ENCODE measurements around the gene RFTN2. TPM values are rescaled to one million over a fixed set of nuclear protein-coding genes. Genes with fewer than 3 reads are reported as not detected.

Gene RFTN2
- total and polyA plus RNA-seq, 2 donors (not counting 3 experiments of a cell fraction or from before 2014, with no cell fraction given), result 5.0 to 8.0 TPM

GRCh38 chr2:197571627-197572271 is 103.6 kb downstream of the RFTN2 start:
- Histone ChIP-seq H3K36me3 (ENCODE audit: control insufficient read depth in 2 of 2, extremely low read depth in 1 of 2, insufficient read depth in 2 of 2, low read length in 2 of 2) (peaks cover 0 to 3% of the 10 kb centered on the region in 2 experiments), H3K9me3 (replicated peaks; ENCODE audit: control insufficient read depth, insufficient read depth, low read length) (no peaks in the 10 kb centered on the region), H3K9me1 (replicated peaks; ENCODE audit: control insufficient read depth, extremely low read depth, insufficient read depth, low read length) (no peaks in the 10 kb centered on the region), H3K9ac (replicated peaks; ENCODE audit: extremely low read depth, insufficient read depth, low read length) (no peak overlapping the region), H3K27ac (ENCODE audit: insufficient read depth, low read depth, low read length) (no peak overlapping the region), H3K4me2 (ENCODE audit: insufficient read depth, low read length) (no peak overlapping the region), H2AFZ (ENCODE audit: low read depth, low read length) (no peak overlapping the region), H3K79me2 (ENCODE audit: control insufficient read depth, insufficient read depth, low read length) (no peaks in the 10 kb centered on the region), H3K27me3 (ENCODE audit: control insufficient read depth in 2 of 2, insufficient read depth in 2 of 2, low read length in 2 of 2) (no peaks in the 10 kb centered on the region), H3K4me1 (ENCODE audit: control insufficient read depth, extremely low read depth, insufficient read depth, low read length) (no peaks in the 10 kb centered on the region), H3K4me3 (replicated peaks in 1 of 3; ENCODE audit: insufficient read depth in 1 of 3, low read depth in 1 of 3, low read length in 3 of 3) (no peak overlapping the region), H4K20me1 (replicated peaks; ENCODE audit: control insufficient read depth, extremely low read depth, insufficient read depth, low read length) (no peaks in the 10 kb centered on the region)
- ChIA-PET CTCF (no interaction called here), POLR2A (no interaction called here)
- BruUV-seq (replicated peaks), result no TSS peak
- DNase-seq (ENCODE audit: low read depth, low spot score), result no peak
- FAIRE-seq, result no peak
- TF ChIP-seq JUN (IDR thresholded peaks at IDR 0.05; ENCODE audit: borderline replicate concordance, insufficient read depth, insufficient read length, low read depth) (no peak), POLR2AphosphoS5 (IDR thresholded peaks at IDR 0.05; ENCODE audit: insufficient read depth, low read depth, low read length) (no peak)
- dilution Hi-C loops (cut with MboI; ENCODE audit: extremely low pct_ligation_motif_present, low sequenced_read_pairs), result no loop called here
- intact Hi-C loops (cut with micrococcal nuclease), result no loop called here

GRCh38 chr2:197560146-197560665 is 115.2 kb downstream of the RFTN2 start:
- H3K9ac ChIP-seq (replicated peaks; ENCODE audit: extremely low read depth, insufficient read depth, low read length), result no peak overlapping the region
- no peaks in the 10 kb centered on the region for H3K9me1 ChIP-seq (replicated peaks; ENCODE audit: control insufficient read depth, extremely low read depth, insufficient read depth, low read length)
- ChIA-PET CTCF (no interaction called here), POLR2A (no interaction called here)
- no peak overlapping the region for H3K4me3 ChIP-seq (replicated peaks in 1 of 3; ENCODE audit: insufficient read depth in 1 of 3, low read depth in 1 of 3, low read length in 3 of 3)
- H3K4me2 ChIP-seq (ENCODE audit: insufficient read depth, low read length), result no peak overlapping the region
- no peaks in the 10 kb centered on the region for H3K79me2 ChIP-seq (ENCODE audit: control insufficient read depth, insufficient read depth, low read length)
- H3K4me1 ChIP-seq (ENCODE audit: control insufficient read depth, extremely low read depth, insufficient read depth, low read length), result peaks cover 15% of the 10 kb centered on the region
- no peaks in the 10 kb centered on the region for H3K36me3 ChIP-seq (ENCODE audit: control insufficient read depth in 2 of 2, extremely low read depth in 1 of 2, insufficient read depth in 2 of 2, low read length in 2 of 2)
- H4K20me1 ChIP-seq (replicated peaks; ENCODE audit: control insufficient read depth, extremely low read depth, insufficient read depth, low read length), result no peaks in the 10 kb centered on the region
- H3K27ac ChIP-seq (ENCODE audit: insufficient read depth, low read depth, low read length), result no peak overlapping the region
- no TSS peak for BruUV-seq (replicated peaks)
- H3K27me3 ChIP-seq (ENCODE audit: control insufficient read depth in 2 of 2, insufficient read depth in 2 of 2, low read length in 2 of 2), result no peaks in the 10 kb centered on the region
- no peak overlapping the region for H2AFZ ChIP-seq (ENCODE audit: low read depth, low read length)
- dilution Hi-C loops (cut with MboI; ENCODE audit: extremely low pct_ligation_motif_present, low sequenced_read_pairs), result no loop called here
- TF ChIP-seq EZH2 (IDR thresholded peaks at IDR 0.05; ENCODE audit: borderline replicate concordance, low read depth, low read length, severe bottlenecking) (no peak), POLR2A (IDR thresholded peaks at IDR 0.05; ENCODE audit: low read depth, low read length) (no peak), CTCF (IDR thresholded peaks at IDR 0.05; ENCODE audit: extremely low read depth in 1 of 2, insufficient read depth in 1 of 2, low read depth in 1 of 2, low read length in 2 of 2) (no peak), POLR2AphosphoS5 (IDR thresholded peaks at IDR 0.05; ENCODE audit: insufficient read depth, low read depth, low read length) (no peak), MYC (IDR thresholded peaks at IDR 0.05; ENCODE audit: low read depth, low read length) (no peak), FOS (IDR thresholded peaks at IDR 0.05; ENCODE audit: borderline replicate concordance, insufficient read depth, low read length) (no peak), GATA2 (IDR thresholded peaks at IDR 0.05; ENCODE audit: insufficient read depth, insufficient read length, low read depth, low read length) (no peak)
- TF ChIP-seq, protein P1, sequence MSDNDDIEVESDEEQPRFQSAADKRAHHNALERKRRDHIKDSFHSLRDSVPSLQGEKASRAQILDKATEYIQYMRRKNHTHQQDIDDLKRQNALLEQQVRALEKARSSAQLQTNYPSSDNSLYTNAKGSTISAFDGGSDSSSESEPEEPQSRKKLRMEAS (IDR thresholded peaks at IDR 0.05; ENCODE audit: insufficient read depth, insufficient read length), result no peak
- intact Hi-C loops (cut with micrococcal nuclease), result no loop called here
- no peaks in the 10 kb centered on the region for H3K9me3 ChIP-seq (replicated peaks; ENCODE audit: control insufficient read depth, insufficient read depth, low read length)
- no peak for FAIRE-seq
- no peak for DNase-seq (ENCODE audit: low read depth, low spot score)

All from endothelial cell of umbilical vein (primary cell).